Vagina (tissue), 2 donors: Measurements from ENCODE around the gene WSCD1.

Experiments
- CTCF ChIP-seq, 3 experiments: fragments of 450-650 bp in 2 of 3; fragments of 200-600 bp in 1 of 3; sonication (generic) in 1 of 3; IDR thresholded peaks; one replicate each; pipeline ENCODE4 v1.5.1; 2017 to 2019; ENCODE audit warnings: antibody characterized with exemption in 3 of 3, mild to moderate bottlenecking in 2 of 3, moderate library complexity in 2 of 3
- POLR2A ChIP-seq, 2 donors: fragments of 450-650 bp; IDR thresholded peaks; one replicate each; pipeline ENCODE4 v1.6.1; 2017; ENCODE audit warnings: antibody characterized with exemption in 2 of 2, mild to moderate bottlenecking in 2 of 2, moderate library complexity in 2 of 2
- POLR2AphosphoS5 ChIP-seq, 2 donors: sonication (generic); formaldehyde crosslinking; IDR thresholded peaks; one replicate each; pipeline ENCODE4 v1.9.0; 2017; ENCODE audit warnings: antibody characterized with exemption in 2 of 2, mild to moderate bottlenecking in 2 of 2, low read depth in 1 of 2; ENCODE audit not compliant: insufficient read depth in 1 of 2

GRCh38 chr17:6024576-6024975 lies 45.6 kb upstream of the WSCD1 start:
- TF ChIP-seq POLR2A (IDR thresholded peaks at IDR 0.05) (no peak), CTCF (IDR thresholded peaks at IDR 0.05) (no peak), POLR2AphosphoS5 (IDR thresholded peaks at IDR 0.05; ENCODE audit: insufficient read depth in 1 of 2, low read depth in 1 of 2) (no peak)
